ENCODE measurements around the gene CNTN4. TPM values are rescaled to one million over a fixed set of nuclear protein-coding genes. Genes with fewer than 3 reads are reported as not detected.

The CNTN4 gene
- total RNA-seq, 4 donors from 2014 or later = 6.6 to 10.7 (median 9.7) TPM

DNA sequence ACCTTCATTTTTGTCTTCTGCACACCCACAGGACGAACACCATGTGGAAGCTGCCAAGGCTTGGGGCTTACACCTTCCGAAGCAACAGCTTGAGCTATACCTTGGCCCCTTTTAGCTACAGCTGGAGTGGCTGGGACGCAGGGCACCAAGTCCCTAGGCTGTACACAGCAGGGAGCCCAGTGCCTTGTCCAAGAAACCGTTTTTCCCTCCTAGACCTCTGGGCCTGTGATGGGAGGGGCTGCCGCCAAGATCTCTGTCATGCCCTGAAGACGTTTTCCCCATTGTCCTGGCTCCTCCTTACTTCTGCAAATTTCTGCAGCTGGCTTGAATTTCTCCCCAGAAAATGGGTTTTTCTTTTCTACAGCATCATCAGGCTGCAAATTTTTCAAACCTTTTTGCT is 7.8 kb downstream of the CNTN4 start:
- H3K36me3 ChIP-seq = no peaks in the 10 kb centered on the region
- intact Hi-C loops (cut with DNase I) = no loop called here
- TF ChIP-seq POLR2A (IDR thresholded peaks at IDR 0.05; ENCODE audit: low read depth) (no peak), POLR2AphosphoS5 (IDR thresholded peaks at IDR 0.05) (no peak), EP300 (IDR thresholded peaks at IDR 0.05) (no peak)
- TF ChIP-seq, protein P1, sequence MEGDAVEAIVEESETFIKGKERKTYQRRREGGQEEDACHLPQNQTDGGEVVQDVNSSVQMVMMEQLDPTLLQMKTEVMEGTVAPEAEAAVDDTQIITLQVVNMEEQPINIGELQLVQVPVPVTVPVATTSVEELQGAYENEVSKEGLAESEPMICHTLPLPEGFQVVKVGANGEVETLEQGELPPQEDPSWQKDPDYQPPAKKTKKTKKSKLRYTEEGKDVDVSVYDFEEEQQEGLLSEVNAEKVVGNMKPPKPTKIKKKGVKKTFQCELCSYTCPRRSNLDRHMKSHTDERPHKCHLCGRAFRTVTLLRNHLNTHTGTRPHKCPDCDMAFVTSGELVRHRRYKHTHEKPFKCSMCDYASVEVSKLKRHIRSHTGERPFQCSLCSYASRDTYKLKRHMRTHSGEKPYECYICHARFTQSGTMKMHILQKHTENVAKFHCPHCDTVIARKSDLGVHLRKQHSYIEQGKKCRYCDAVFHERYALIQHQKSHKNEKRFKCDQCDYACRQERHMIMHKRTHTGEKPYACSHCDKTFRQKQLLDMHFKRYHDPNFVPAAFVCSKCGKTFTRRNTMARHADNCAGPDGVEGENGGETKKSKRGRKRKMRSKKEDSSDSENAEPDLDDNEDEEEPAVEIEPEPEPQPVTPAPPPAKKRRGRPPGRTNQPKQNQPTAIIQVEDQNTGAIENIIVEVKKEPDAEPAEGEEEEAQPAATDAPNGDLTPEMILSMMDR (IDR thresholded peaks at IDR 0.05) = no peak
- H3K27me3 ChIP-seq = peaks cover 0 to 10% (median 0%) of the 10 kb centered on the region in 4 donors
- no peak for DNase-seq (ENCODE audit: extremely low spot score)
- H3K4me3 ChIP-seq = no peak overlapping the region
- no peak overlapping the region for H3K27ac ChIP-seq (replicated peaks in 1 of 4)
- no peaks in the 10 kb centered on the region for H3K9me3 ChIP-seq
- no peaks in the 10 kb centered on the region for H3K4me1 ChIP-seq
- 85% methylated on average over 6 of the region's 6 CpGs for WGBS

DNA sequence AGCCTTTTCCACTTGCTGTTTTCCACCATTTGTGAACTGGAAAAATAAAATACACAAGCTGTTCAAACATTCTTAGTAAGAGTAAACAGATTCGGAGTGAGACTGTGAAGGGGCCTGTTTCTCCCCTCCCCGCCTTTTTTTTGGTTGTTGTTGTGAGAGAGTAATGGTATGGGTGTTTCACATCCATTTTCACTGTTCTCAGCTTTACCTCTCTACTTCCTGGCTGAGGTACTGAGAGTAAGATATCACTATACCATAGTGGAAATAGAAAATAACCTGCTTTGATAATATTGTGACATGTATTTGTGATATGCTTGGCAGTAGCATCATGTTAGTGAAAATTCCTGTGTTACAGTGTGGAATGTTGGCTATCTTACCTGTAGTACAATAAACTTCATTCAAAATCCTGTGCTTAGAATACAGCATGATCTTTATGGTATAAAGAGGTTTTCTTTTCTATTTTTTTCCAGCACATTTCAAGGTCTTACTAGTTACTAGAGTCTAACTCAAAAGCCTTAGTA is 12.0 kb downstream of the CNTN4 start:
- no peaks in the 10 kb centered on the region for H3K9me3 ChIP-seq
- no peak overlapping the region for H3K4me3 ChIP-seq
- no peaks in the 10 kb centered on the region for H3K27me3 ChIP-seq
- H3K36me3 ChIP-seq = no peaks in the 10 kb centered on the region
- no peak overlapping the region for H3K27ac ChIP-seq (replicated peaks in 1 of 4)
- H3K4me1 ChIP-seq = no peaks in the 10 kb centered on the region
- intact Hi-C loops (cut with DNase I) = no loop called here
- 77% methylated on average over 2 of the region's 2 CpGs for WGBS
- TF ChIP-seq POLR2A (IDR thresholded peaks at IDR 0.05; ENCODE audit: low read depth) (no peak), EP300 (IDR thresholded peaks at IDR 0.05) (no peak), POLR2AphosphoS5 (IDR thresholded peaks at IDR 0.05) (no peak)
- TF ChIP-seq, protein P1 (IDR thresholded peaks at IDR 0.05) = no peak
- DNase-seq (ENCODE audit: extremely low spot score) = no peak

DNA sequence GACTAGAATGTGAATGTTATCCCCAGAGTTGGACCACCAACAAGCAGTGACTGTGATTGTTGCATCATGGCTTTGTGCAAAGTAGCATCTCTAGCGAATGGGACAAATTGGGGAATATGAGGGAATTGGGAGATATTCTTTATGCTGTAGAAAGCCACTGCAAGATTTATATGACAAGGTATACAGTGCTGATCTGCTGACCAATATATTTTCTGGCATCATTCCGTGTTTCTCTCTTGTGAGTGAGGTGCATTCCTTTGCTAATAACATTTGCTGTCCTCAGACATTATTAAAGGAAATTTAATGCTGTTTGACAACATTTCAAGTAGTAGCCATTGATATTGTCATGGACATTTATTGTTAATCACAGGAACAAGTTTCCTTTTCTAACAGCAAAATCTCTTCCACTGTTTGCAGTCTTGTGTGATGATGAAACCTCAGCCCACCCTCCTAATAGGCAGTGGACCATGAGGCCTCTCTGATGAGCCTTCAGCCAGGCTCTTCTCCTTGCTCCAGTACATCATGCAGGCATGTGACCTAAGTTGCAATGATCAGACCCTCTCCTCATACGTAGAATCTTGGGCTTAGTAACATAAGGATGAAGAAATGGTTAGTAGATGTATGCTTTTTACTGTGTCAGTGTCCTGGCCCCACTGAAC is 16.1 kb downstream of the CNTN4 start:
- no peaks in the 10 kb centered on the region for H3K9me3 ChIP-seq
- intact Hi-C loops (cut with DNase I) = no loop called here
- TF ChIP-seq POLR2AphosphoS5 (IDR thresholded peaks at IDR 0.05) (no peak), POLR2A (IDR thresholded peaks at IDR 0.05; ENCODE audit: low read depth) (no peak), EP300 (IDR thresholded peaks at IDR 0.05) (no peak)
- TF ChIP-seq, protein P1 (IDR thresholded peaks at IDR 0.05) = no peak
- H3K4me3 ChIP-seq = no peak overlapping the region
- no peak overlapping the region for H3K27ac ChIP-seq (replicated peaks in 1 of 4)
- no peaks in the 10 kb centered on the region for H3K4me1 ChIP-seq
- no peaks in the 10 kb centered on the region for H3K27me3 ChIP-seq
- H3K36me3 ChIP-seq = no peaks in the 10 kb centered on the region
- DNase-seq (ENCODE audit: extremely low spot score) = no peak
- WGBS = 80% methylated on average over 3 of the region's 3 CpGs

DNA sequence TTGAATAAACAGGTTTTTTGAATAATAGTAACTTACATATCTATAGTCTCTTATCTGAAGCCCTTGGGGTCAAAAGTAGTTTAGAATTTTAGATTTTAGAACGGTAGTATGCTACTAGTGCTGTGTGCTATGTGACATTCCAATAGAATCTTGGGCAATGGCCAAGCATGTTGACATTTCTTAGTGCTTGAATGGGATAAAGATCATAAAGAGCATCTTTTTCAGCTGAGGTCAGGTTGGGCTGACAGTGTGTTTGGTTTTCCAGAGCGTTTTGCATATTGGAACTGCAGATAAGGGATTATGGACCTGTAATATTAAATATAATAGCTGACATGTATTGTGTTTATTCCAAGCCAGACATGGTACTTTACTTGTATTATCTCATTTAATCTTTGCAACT is 32.1 kb downstream of the CNTN4 start:
- Histone ChIP-seq H3K27me3 (no peaks in the 10 kb centered on the region), H3K36me3 (no peaks in the 10 kb centered on the region), H3K4me3 (no peak overlapping the region), H3K4me1 (no peaks in the 10 kb centered on the region), H3K9me3 (no peaks in the 10 kb centered on the region), H3K27ac (replicated peaks in 1 of 4) (no peak overlapping the region)
- TF ChIP-seq POLR2AphosphoS5 (IDR thresholded peaks at IDR 0.05) (no peak), POLR2A (IDR thresholded peaks at IDR 0.05; ENCODE audit: low read depth) (no peak), EP300 (IDR thresholded peaks at IDR 0.05) (no peak)
- TF ChIP-seq, protein P1 (IDR thresholded peaks at IDR 0.05) = no peak
- WGBS = 58% methylated on average over 2 of the region's 2 CpGs
- no peak for DNase-seq (ENCODE audit: extremely low spot score)
- intact Hi-C loops (cut with DNase I) = no loop called here

DNA sequence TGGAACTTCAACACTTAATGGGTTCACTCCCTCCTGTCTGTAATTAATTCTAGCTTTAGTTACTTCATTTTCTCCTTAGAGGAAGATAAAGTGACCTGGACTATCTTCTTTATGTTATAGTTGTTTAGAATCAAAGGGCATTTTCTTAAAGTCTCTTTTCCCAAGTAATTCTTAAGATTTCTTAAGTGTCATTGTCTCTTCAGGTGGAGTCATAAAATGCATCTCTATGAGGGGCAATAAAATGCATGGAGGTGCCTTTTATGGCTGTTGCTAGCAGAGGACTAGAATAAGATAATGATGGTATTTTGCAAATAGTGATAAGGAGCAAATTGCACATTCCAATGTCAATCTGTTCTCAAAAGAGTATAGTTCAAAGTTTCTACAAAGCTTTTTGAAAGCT is 34.5 kb downstream of the CNTN4 start:
- no peaks in the 10 kb centered on the region for H3K36me3 ChIP-seq
- intact Hi-C loops (cut with DNase I) = no loop called here
- DNase-seq (ENCODE audit: extremely low spot score) = no peak
- TF ChIP-seq POLR2AphosphoS5 (IDR thresholded peaks at IDR 0.05) (no peak), EP300 (IDR thresholded peaks at IDR 0.05) (no peak), POLR2A (IDR thresholded peaks at IDR 0.05; ENCODE audit: low read depth) (no peak)
- TF ChIP-seq, protein P1 (IDR thresholded peaks at IDR 0.05) = no peak
- H3K27me3 ChIP-seq = no peaks in the 10 kb centered on the region
- no peak overlapping the region for H3K27ac ChIP-seq (replicated peaks in 1 of 4)
- H3K4me1 ChIP-seq = no peaks in the 10 kb centered on the region
- no peaks in the 10 kb centered on the region for H3K9me3 ChIP-seq
- H3K4me3 ChIP-seq = no peak overlapping the region
